HG02763 (cell line): Measurements from ENCODE around the gene USH1G.
"Not testable (repeated sequence)": the region's sequence is repeated elsewhere in the genome, so short reads cannot be mapped to it uniquely, and the experiment has no call there.

Experiments used
- ATAC-seq: cut with Tn5 transposase; IDR thresholded peaks from one replicate; pipeline ENCODE4 v1.9.1; 2021; ENCODE audit warnings: mild to moderate bottlenecking, moderate library complexity; ENCODE audit not compliant: unreplicated experiment

Gene USH1G

GRCh38 chr17:74907012-74907411, 16.0 kb downstream of the USH1G start:
- no peak for ATAC-seq

GRCh38 chr17:74906214-74906793, 16.8 kb downstream of the USH1G start:
- ATAC-seq: not testable (repeated sequence)

- ATAC-seq: no peak
Measured at GRCh38 chr17:74904687-74905409, 18.2 kb downstream of the USH1G start.

GRCh38 chr17:74903671-74904070, 19.4 kb downstream of the USH1G start:
- ATAC-seq: no peak

- ATAC-seq: no peak
Measured at GRCh38 chr17:74903034-74903433, 20.0 kb downstream of the USH1G start.

- no peak for ATAC-seq
Measured at GRCh38 chr17:74901353-74902135, 21.5 kb downstream of the USH1G start.

- ATAC-seq: no peak
Measured at GRCh38 chr17:74900208-74900607, 22.8 kb downstream of the USH1G start.

GRCh38 chr17:74898376-74898946, 24.6 kb downstream of the USH1G start:
- no peak for ATAC-seq

GRCh38 chr17:74893936-74894671, 29.0 kb downstream of the USH1G start:
- ATAC-seq: no peak

- no peak for ATAC-seq
Measured at GRCh38 chr17:74892974-74893911, 29.8 kb downstream of the USH1G start, which contains the start of gene FADS6. Gene FADS6, minus strand, starts transcription at chr17:74893633. Its CDS starts 38 bp downstream, at chr17:74893595.

GRCh38 chr17:74892013-74892841, 30.8 kb downstream of the USH1G start:
- no peak for ATAC-seq

- ATAC-seq: no peak
Measured at GRCh38 chr17:74890554-74890953, 32.5 kb downstream of the USH1G start.

GRCh38 chr17:74888469-74888868, 34.6 kb downstream of the USH1G start:
- no peak for ATAC-seq

GRCh38 chr17:74883241-74883745, 39.8 kb downstream of the USH1G start:
- ATAC-seq: no peak

GRCh38 chr17:74882517-74883240, 40.4 kb downstream of the USH1G start:
- ATAC-seq: no peak

GRCh38 chr17:74881073-74881472, 42.0 kb downstream of the USH1G start:
- ATAC-seq: no peak

- no peak for ATAC-seq
Measured at GRCh38 chr17:74879308-74879707, 43.7 kb downstream of the USH1G start.

GRCh38 chr17:74878658-74879057, 44.4 kb downstream of the USH1G start:
- no peak for ATAC-seq
